ENCODE data around the gene LYPD4. TPM values are rescaled to one million over a fixed set of nuclear protein-coding genes. Genes with fewer than 3 reads are reported as not detected.

LYPD4 gene
- total RNA-seq, 2 experiments from 2014 or later: not detected

- Mint-ChIP-seq H3K4me3 (peak overlapping the region; percentile 73), H3K36me3 (ENCODE audit: low read depth) (peaks cover 61% of the 10 kb centered on the region), H3K27ac (peak overlapping the region; percentile 93), H3K27me3 (no peaks in the 10 kb centered on the region), H3K4me1 (ENCODE audit: low read depth) (peaks cover 62% of the 10 kb centered on the region), H3K9me3 (no peaks in the 10 kb centered on the region)
- intact Hi-C loops (cut with micrococcal nuclease): loop anchor here (5.0 kb wide), 1 partner anchor 58 kb away; no protein-coding TSS in a partner anchor
- ATAC-seq (no peak), DNase-seq (peak; percentile 67)
- ChIA-PET POLR2A (interaction anchor here (0.6 to 13.9 kb wide), 20 partner anchors 8 to 70 kb away, joined by 3 to 282 read pairs (median 5); partner anchors contain the start of genes CD79A, ERFL, RABAC1 and RPS19), CTCF (interaction anchor here (0.8 to 4.4 kb wide), 13 partner anchors 9 to 57 kb away, joined by 3 to 16 read pairs (median 5); partner anchors contain the start of gene RPS19)
- TF ChIP-seq CTCF (IDR thresholded peaks at IDR 0.05): no peak
Measured at GRCh38 chr19:41888926-41889325, 44.4 kb upstream of the LYPD4 start.

GRCh38 chr19:41887711-41888382, 43.4 kb upstream of the LYPD4 start:
- Mint-ChIP-seq H3K27me3 (no peaks in the 10 kb centered on the region), H3K4me3 (peak overlapping the region; percentile 73), H3K4me1 (ENCODE audit: low read depth) (peaks cover 57% of the 10 kb centered on the region), H3K9me3 (no peaks in the 10 kb centered on the region), H3K36me3 (ENCODE audit: low read depth) (peaks cover 62% of the 10 kb centered on the region), H3K27ac (peak overlapping the region; percentile 93)
- POLR2A ChIA-PET: interaction anchor here (0.6 to 13.9 kb wide), 12 partner anchors 14 to 1854 kb away, joined by 3 to 282 read pairs (median 4); partner anchors contain the start of genes CD79A, RABAC1 and RPS19
- peak; percentile 96 for DNase-seq
- peak; percentile 50 for TF ChIP-seq CTCF (IDR thresholded peaks at IDR 0.05)
- intact Hi-C loops (cut with micrococcal nuclease): loop anchor here (5.0 kb wide), 1 partner anchor 59 kb away; no protein-coding TSS in a partner anchor
- CTCF ChIA-PET: interaction anchor here (0.6 to 6.3 kb wide), 13 partner anchors 11 to 64 kb away, joined by 3 to 61 read pairs (median 6); partner anchors contain the start of gene RPS19
- peak; percentile 57 for ATAC-seq

- intact Hi-C loops (cut with micrococcal nuclease): loop anchor here (5.0 kb wide), 1 partner anchor 60 kb away; no protein-coding TSS in a partner anchor
- no peak for TF ChIP-seq CTCF (IDR thresholded peaks at IDR 0.05)
- peak overlapping the region; percentile 73 for H3K4me3 Mint-ChIP-seq
- H3K27me3 Mint-ChIP-seq: no peaks in the 10 kb centered on the region
- no peaks in the 10 kb centered on the region for H3K9me3 Mint-ChIP-seq
- H3K36me3 Mint-ChIP-seq (ENCODE audit: low read depth): peaks cover 57% of the 10 kb centered on the region
- ChIA-PET POLR2A (interaction anchor here (0.6 to 13.9 kb wide), 14 partner anchors 9 to 70 kb away, joined by 3 to 282 read pairs (median 6); partner anchors contain the start of genes CD79A and RPS19), CTCF (interaction anchor here (0.7 to 6.3 kb wide), 12 partner anchors 9 to 71 kb away, joined by 3 to 61 read pairs (median 7); partner anchors contain the start of genes RABAC1 and RPS19)
- DNase-seq: peak; percentile 88
- ATAC-seq: peak; percentile 45
- peaks cover 58% of the 10 kb centered on the region for H3K4me1 Mint-ChIP-seq (ENCODE audit: low read depth)
- peak overlapping the region; percentile 93 for H3K27ac Mint-ChIP-seq
Measured at GRCh38 chr19:41886761-41887710, 42.6 kb upstream of the LYPD4 start.

GRCh38 chr19:41883821-41884733, 39.6 kb upstream of the LYPD4 start:
- ChIA-PET CTCF (interaction anchor here (0.8 to 6.3 kb wide), 5 partner anchors 10 to 89 kb away, joined by 3 to 61 read pairs (median 16); partner anchors contain the start of gene RPS19), POLR2A (interaction anchor here (0.9 to 13.9 kb wide), 14 partner anchors 12 to 75 kb away, joined by 3 to 282 read pairs (median 6); partner anchors contain the start of genes CD79A, RABAC1 and RPS19)
- Mint-ChIP-seq H3K4me3 (peak overlapping the region; percentile 73), H3K27me3 (no peaks in the 10 kb centered on the region), H3K4me1 (ENCODE audit: low read depth) (peaks cover 50% of the 10 kb centered on the region), H3K36me3 (ENCODE audit: low read depth) (peaks cover 37% of the 10 kb centered on the region), H3K27ac (peak overlapping the region; percentile 94), H3K9me3 (no peaks in the 10 kb centered on the region)
- intact Hi-C loops (cut with micrococcal nuclease): no loop called here
- peak; percentile 94 for DNase-seq
- TF ChIP-seq CTCF (IDR thresholded peaks at IDR 0.05): no peak
- peak; percentile 73 for ATAC-seq

All from activated CD8-positive, alpha-beta T cell treated with anti-CD3 and anti-CD28 coated beads for 36 hours (primary cell).